ENCODE results near the gene HOXA3.

The HOXA3 gene

DNA sequence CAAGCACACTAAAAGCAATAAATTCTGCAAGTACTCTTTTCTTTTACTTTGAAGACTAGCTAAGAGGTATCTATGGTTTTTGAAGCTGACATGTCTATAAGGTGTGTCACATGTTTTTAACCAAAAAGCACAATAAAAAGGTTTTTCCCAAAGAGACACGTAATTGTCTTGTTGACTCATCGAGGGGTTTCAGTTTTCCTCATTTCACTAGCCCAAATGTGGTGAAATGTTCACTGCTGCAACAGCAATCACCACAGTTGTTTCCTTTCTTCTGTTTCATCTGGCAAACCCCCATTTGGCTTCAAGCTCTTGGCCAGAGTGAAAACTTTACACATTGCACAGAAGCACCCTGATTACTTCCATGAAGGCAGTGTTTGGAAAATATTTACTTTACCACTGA lies 18.0 kb downstream of the HOXA3 start:
- TF ChIP-seq EZH2 (optimal IDR thresholded peaks at IDR 0.05; ENCODE audit: low read depth, low read length) (no peak), CTCF (IDR thresholded peaks at IDR 0.05; ENCODE audit: low read length) (no peak), EZH2phosphoT487 (IDR thresholded peaks at IDR 0.05; ENCODE audit: low read length) (no peak)
- no peak for DNase-seq

DNA sequence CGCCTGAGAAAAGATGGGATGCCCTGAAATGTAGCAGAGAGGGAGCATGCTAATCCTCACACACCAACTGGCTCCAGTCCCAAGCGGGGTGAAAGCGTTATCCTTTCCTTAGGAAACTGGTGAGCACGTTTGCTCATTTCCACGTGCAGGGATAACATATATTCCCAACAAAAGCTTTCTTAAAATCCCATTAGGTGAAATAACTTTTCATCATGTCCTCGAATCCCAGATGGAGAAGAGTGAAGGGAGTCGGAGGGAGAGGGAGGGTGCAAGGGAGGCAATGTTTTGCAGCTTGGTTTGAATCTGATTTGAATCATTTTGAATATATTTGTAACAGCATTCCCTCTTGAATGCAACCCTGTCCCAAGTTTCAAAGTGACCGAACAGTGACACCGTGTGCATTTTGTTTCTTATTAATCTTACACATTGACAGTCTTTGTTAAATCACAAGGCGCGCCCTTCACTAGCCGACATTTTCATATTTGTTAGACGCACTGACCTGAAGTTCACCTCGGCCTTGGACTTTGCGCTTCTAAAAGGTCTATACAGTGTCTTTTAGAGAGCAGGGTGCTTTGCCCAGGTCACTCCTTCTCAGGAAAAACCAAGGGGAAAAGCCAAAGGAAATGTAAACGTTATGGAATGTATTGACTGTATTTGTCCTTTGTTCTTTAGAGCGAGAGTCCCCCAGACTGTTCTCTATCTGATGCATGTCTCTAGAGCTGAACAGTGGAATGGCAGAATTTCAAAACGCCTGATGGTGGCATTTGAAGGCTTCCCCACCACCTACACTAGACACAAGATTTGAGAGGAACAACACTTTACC lies 18.8 kb downstream of the HOXA3 start:
- Histone ChIP-seq H3K36me3 (replicated peaks; ENCODE audit: insufficient read depth, low read length) (no peaks in the 10 kb centered on the region), H2AFZ (ENCODE audit: low read length) (no peak overlapping the region), H4K20me1 (ENCODE audit: insufficient read depth, low read length) (no peaks in the 10 kb centered on the region), H3K4me1 (ENCODE audit: low read length) (no peaks in the 10 kb centered on the region), H3K9me2 (replicated peaks; ENCODE audit: insufficient read depth, low read length) (no peaks in the 10 kb centered on the region), H3K79me2 (ENCODE audit: low read length) (no peaks in the 10 kb centered on the region), H3K4me2 (ENCODE audit: low read depth, low read length) (no peak overlapping the region), H3K27ac (ENCODE audit: low read length) (no peak overlapping the region), H3K9ac (ENCODE audit: low read length) (no peak overlapping the region), H3F3A (ENCODE audit: insufficient read depth, low read length) (no peaks in the 10 kb centered on the region), H3K27me3 (replicated peaks; ENCODE audit: insufficient read depth, low read length) (peaks cover 3% of the 10 kb centered on the region; the same call in 1 of the 2 replicates), H3K4me3 (ENCODE audit: low read length) (no peak overlapping the region), H3K9me3 (replicated peaks; ENCODE audit: insufficient read depth, low read length) (no peaks in the 10 kb centered on the region)
- no peak for DNase-seq
- no peak for TF ChIP-seq EZH2phosphoT487 (IDR thresholded peaks at IDR 0.05; ENCODE audit: low read length)
- no peak for TF ChIP-seq EZH2 (optimal IDR thresholded peaks at IDR 0.05; ENCODE audit: low read depth, low read length)
- no peak for TF ChIP-seq CTCF (IDR thresholded peaks at IDR 0.05; ENCODE audit: low read length)

More for the DNA sequence above, 18.0 kb downstream of the HOXA3 start:
- Histone ChIP-seq H3K4me2 (ENCODE audit: low read depth, low read length) (no peak overlapping the region), H3K9me2 (replicated peaks; ENCODE audit: insufficient read depth, low read length) (no peaks in the 10 kb centered on the region), H3K4me1 (ENCODE audit: low read length) (no peaks in the 10 kb centered on the region), H3K36me3 (replicated peaks; ENCODE audit: insufficient read depth, low read length) (no peaks in the 10 kb centered on the region), H3K9me3 (replicated peaks; ENCODE audit: insufficient read depth, low read length) (no peaks in the 10 kb centered on the region), H3K4me3 (ENCODE audit: low read length) (no peak overlapping the region), H3K27ac (ENCODE audit: low read length) (no peak overlapping the region), H2AFZ (ENCODE audit: low read length) (no peak overlapping the region), H3K9ac (ENCODE audit: low read length) (no peak overlapping the region), H3F3A (ENCODE audit: insufficient read depth, low read length) (no peaks in the 10 kb centered on the region), H3K27me3 (replicated peaks; ENCODE audit: insufficient read depth, low read length) (peaks cover 3% of the 10 kb centered on the region; the same call in 1 of the 2 replicates), H3K79me2 (ENCODE audit: low read length) (no peaks in the 10 kb centered on the region), H4K20me1 (ENCODE audit: insufficient read depth, low read length) (no peaks in the 10 kb centered on the region)

DNA sequence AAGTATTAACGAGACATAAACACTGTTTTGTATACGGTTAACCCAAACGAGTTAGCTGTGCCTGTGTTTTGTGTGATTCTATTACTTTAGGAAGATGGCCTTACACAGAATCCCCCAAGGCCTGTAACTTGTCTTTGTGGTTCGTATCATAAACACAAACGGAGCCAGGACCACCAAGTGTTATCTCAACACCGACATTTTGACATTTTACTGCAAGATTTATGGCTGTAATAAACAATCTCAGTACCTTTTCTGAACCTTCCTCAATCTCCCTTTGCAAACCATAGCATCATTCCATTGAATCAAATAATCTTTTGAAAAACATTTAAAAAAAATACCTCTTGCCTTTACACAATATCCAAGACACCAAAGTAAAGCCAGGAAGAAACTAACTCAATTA lies 19.4 kb downstream of the HOXA3 start:
- H3K4me2 ChIP-seq (ENCODE audit: low read depth, low read length), result no peak overlapping the region
- H3K4me1 ChIP-seq (ENCODE audit: low read length), result no peaks in the 10 kb centered on the region
- no peak overlapping the region for H3K9ac ChIP-seq (ENCODE audit: low read length)
- TF ChIP-seq EZH2phosphoT487 (IDR thresholded peaks at IDR 0.05; ENCODE audit: low read length), result no peak
- no peak for DNase-seq
- H2AFZ ChIP-seq (ENCODE audit: low read length), result no peak overlapping the region
- H4K20me1 ChIP-seq (ENCODE audit: insufficient read depth, low read length), result no peaks in the 10 kb centered on the region
- no peak overlapping the region for H3K27ac ChIP-seq (ENCODE audit: low read length)
- no peaks in the 10 kb centered on the region for H3K36me3 ChIP-seq (replicated peaks; ENCODE audit: insufficient read depth, low read length)
- H3K9me3 ChIP-seq (replicated peaks; ENCODE audit: insufficient read depth, low read length), result no peaks in the 10 kb centered on the region
- H3K4me3 ChIP-seq (ENCODE audit: low read length), result no peak overlapping the region
- H3K79me2 ChIP-seq (ENCODE audit: low read length), result no peaks in the 10 kb centered on the region
- H3K9me2 ChIP-seq (replicated peaks; ENCODE audit: insufficient read depth, low read length), result no peaks in the 10 kb centered on the region
- H3F3A ChIP-seq (ENCODE audit: insufficient read depth, low read length), result no peaks in the 10 kb centered on the region
- H3K27me3 ChIP-seq (replicated peaks; ENCODE audit: insufficient read depth, low read length), result peaks cover 3% of the 10 kb centered on the region; the same call in 1 of the 2 replicates

GRCh38 chr7:27132214-27132613 lies 20.2 kb downstream of the HOXA3 start:
- TF ChIP-seq CTCF (IDR thresholded peaks at IDR 0.05; ENCODE audit: low read length) (no peak), EZH2phosphoT487 (IDR thresholded peaks at IDR 0.05; ENCODE audit: low read length) (no peak)
- Histone ChIP-seq H3K36me3 (replicated peaks; ENCODE audit: insufficient read depth, low read length) (no peaks in the 10 kb centered on the region), H3K9me2 (replicated peaks; ENCODE audit: insufficient read depth, low read length) (no peaks in the 10 kb centered on the region), H3K79me2 (ENCODE audit: low read length) (no peaks in the 10 kb centered on the region), H3K27ac (ENCODE audit: low read length) (no peak overlapping the region), H3K9ac (ENCODE audit: low read length) (no peak overlapping the region), H3K27me3 (replicated peaks; ENCODE audit: insufficient read depth, low read length) (peaks cover 3% of the 10 kb centered on the region; the same call in 1 of the 2 replicates), H4K20me1 (ENCODE audit: insufficient read depth, low read length) (no peaks in the 10 kb centered on the region), H2AFZ (ENCODE audit: low read length) (no peak overlapping the region), H3K4me1 (ENCODE audit: low read length) (no peaks in the 10 kb centered on the region), H3K4me3 (ENCODE audit: low read length) (no peak overlapping the region), H3K4me2 (ENCODE audit: low read depth, low read length) (no peak overlapping the region), H3F3A (ENCODE audit: insufficient read depth, low read length) (no peaks in the 10 kb centered on the region), H3K9me3 (replicated peaks; ENCODE audit: insufficient read depth, low read length) (no peaks in the 10 kb centered on the region)
- DNase-seq, result no peak

Measured in MM.1S (cell line).